Esophagus mucosa (tissue), 1 donor: ENCODE results near the gene SYNGR3. TPM values are rescaled to one million over a fixed set of nuclear protein-coding genes. Genes with fewer than 3 reads are reported as not detected.
"Not testable (repeated sequence)": the region's sequence is repeated elsewhere in the genome, so short reads cannot be mapped to it uniquely, and the experiment has no call there.

Source experiments
- ATAC-seq: fragments of 200-7000 bp; cut with Tn5 transposase; one replicate; pipeline ENCODE4 v1.9.1; 2020
- total RNA-seq: library from RNA; stranded (reverse); gene quantifications from one replicate; pipeline ENCODE4 v1.2.4, GENCODE V29; 2023
- donor health status: DM: yes; HTN: yes; CAD: no.

SYNGR3 gene, protein sequence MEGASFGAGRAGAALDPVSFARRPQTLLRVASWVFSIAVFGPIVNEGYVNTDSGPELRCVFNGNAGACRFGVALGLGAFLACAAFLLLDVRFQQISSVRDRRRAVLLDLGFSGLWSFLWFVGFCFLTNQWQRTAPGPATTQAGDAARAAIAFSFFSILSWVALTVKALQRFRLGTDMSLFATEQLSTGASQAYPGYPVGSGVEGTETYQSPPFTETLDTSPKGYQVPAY
- 0.16 TPM for total RNA-seq

DNA sequence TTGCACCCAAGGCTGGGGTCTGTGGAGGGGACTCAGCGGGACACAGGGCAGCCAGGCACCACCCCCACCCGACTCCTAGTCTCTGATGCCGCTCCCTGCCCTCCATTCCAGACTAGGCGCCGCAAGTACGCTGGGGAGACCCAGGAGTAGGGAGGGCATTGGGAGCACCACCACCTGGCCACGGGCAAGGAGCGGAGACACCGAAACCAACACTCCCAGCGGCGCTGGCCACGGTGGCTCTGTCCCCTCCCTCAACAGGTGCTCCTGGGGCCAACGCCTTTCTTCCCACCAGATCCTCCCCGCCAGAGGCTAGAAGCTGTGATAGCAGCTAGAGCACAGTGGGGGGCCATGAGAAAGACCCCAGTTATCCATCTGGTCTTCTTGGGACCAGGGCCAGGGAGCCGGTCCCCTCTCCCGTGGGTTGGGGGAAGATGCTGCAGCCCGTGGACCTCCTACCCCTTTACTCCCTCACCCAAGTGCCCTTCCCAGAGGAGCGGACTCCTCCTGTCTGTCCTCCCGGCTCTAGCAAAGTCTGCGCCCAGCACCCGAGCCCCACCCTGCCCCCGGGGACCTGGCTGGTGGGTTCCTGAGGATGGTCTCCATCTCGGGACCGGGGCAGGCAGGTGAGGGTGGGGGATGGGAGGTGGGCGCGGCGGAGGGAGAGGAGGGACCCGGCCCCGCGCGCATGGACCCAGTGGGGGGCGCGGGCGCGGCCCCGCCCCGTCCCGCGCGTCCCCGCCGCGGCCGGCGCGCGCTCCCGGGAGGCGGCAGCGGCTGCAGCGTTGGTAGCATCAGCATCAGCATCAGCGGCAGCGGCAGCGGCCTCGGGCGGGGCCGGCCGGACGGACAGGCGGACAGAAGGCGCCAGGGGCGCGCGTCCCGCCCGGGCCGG lies at the start of gene SYNGR3:
Gene SYNGR3, plus strand, starts transcription at position 762 of the 892 bp plus-strand sequence. CDS start 133 bp downstream, outside the sequence.
- ATAC-seq: no peak

DNA sequence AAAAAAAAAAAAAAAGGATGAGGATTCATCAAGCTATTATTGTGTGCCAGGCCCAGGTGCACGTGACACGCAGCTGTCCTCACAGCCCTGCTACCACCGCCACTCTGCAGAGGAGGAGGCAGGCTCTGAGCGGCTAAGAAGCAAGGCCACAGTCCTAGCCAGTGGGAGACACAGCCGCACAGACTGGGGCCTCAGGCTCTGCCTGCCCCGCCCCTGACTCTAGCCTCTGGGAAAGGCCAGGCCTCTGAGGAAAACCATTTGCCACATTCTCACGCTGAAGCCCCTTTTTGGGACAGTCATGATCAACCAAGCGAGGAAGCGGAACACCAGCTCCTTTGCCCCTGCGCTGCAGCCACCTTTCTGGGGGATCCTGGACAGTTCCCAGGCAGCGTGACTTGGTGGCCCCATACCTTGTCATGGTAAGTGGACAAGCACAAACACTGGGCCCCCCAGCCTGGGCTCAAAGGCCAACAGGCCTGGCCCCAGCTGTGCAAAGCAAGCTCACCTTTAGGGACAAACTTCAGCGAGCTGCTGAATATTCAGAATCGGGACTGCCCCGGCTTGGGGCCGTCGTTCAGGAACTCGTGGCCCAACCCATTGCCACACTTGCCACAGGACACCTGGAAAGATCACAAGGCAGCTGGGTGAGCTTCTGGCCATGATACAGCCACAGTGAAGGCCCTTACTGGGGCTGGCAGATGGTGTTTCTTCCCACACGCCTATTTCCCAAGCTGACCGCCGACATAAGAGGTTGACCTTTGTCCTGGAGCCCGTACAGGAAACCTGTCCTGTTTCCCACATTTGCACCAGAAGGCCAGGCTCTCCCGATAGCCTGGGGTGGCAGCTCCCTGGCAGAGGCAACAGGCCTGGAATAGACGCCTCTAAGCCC lies 49.3 kb upstream of the SYNGR3 start:
- no peak for ATAC-seq

GRCh38 chr16:1941162-1942046 lies 48.4 kb upstream of the SYNGR3 start:
- ATAC-seq: no peak

GRCh38 chr16:1942047-1942809 lies 47.5 kb upstream of the SYNGR3 start:
- peak; percentile 47 for ATAC-seq

GRCh38 chr16:1942810-1943726 lies 46.7 kb upstream of the SYNGR3 start, which contains the start of gene MSRB1:
Gene MSRB1 (minus strand): TSS chr16:1943199. CDS start chr16:1943156, 43 bp downstream.
- peak; percentile 90 for ATAC-seq

DNA sequence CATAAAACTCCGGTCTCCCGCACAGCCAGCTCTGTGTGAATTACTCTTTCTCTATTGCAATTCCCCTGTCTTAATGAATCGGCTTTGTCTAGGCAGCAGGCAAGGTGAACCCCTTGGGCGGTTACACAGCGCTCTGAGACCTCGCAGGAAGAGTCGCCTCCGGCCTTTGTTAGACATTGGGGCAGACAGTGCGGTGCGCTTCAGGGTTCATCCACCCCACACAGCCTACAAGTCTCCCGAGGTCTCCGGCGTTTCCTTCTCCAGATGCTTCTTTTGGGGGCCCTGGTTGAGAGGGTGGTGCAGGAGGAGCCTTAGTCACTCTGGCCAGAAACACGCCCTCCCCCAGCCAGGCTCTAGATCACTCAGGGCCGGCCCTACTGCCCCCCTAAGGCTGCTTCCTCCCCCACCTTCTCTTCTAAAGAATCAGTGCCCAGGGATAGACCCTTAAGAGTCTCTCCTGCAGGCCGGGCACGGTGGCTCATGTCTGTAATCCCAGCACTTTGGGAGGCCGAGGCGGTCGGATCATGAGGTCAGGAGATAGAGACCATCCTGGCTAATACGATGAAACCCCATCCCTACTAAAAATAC lies 45.1 kb upstream of the SYNGR3 start:
- no peak for ATAC-seq

- no peak for ATAC-seq
These were observed 44.0 kb upstream of the SYNGR3 start for GRCh38 chr16:1945559-1946391.

- no peak for ATAC-seq
These were observed 43.0 kb upstream of the SYNGR3 start for GRCh38 chr16:1946495-1947368.

- no peak for ATAC-seq
These were observed 42.5 kb upstream of the SYNGR3 start for GRCh38 chr16:1947369-1947670.

DNA sequence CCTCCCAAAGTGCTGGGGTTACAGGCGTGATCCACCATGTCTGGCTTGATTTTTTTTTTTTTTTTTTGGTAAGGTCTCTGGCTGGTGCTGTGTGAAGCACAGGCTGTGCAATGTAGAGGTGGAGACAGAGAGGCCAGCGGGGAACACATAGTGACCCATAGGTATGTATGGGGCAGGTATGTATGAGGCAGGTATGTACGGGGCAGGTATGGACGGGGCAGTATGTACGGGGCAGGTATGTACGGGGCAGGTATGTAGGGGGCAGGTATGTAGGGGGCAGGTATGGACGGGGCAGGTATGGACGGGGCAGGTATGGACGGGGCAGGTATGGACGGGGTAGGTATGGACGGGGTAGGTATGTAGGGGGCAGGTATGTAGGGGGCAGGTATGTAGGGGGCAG lies 40.3 kb upstream of the SYNGR3 start:
- no peak for ATAC-seq

GRCh38 chr16:1950047-1950446 lies 39.7 kb upstream of the SYNGR3 start:
- ATAC-seq: peak; percentile 69

DNA sequence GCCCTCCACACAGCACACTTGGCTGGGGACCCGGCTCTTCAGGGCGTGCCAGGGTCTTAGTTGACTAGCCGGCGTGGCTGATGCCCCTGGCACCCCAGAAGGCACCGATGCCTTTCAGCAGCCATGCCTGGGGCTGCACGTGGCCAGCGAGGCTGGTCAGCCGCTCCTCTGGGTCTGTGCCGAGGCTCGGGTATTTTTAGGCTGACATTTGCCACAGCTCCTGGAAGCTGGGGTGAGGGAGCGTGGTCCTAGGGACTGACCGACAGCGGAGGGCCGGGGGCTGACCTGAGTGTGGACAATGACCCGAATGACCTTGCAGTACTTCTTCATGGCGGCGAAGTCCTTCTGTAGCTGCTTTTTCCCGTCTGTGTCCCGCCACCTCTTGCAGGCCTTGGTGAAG lies 39.2 kb upstream of the SYNGR3 start:
- ATAC-seq: no peak

GRCh38 chr16:1953734-1954133 lies 36.0 kb upstream of the SYNGR3 start:
- no peak for ATAC-seq

- not testable (repeated sequence) for ATAC-seq
These were observed 32.2 kb upstream of the SYNGR3 start for GRCh38 chr16:1957434-1958142.

DNA sequence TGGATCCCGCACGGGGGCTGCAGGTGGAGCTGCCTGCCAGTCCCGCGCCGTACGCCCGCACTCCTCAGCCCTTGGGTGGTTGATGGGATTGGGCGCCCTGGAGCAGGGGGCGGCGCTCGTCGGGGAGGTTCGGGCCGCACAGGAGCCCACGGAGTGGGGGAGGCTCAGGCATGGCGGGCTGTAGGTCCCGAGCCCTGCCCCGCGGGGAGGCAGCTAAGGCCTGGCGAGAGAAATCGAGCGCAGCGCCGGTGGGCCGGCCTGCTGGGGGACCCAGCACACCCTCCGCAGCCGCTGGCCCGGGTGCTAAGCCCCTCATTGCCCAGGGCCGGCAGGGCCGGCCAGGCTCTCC lies 31.7 kb upstream of the SYNGR3 start:
- ATAC-seq: not testable (repeated sequence)

DNA sequence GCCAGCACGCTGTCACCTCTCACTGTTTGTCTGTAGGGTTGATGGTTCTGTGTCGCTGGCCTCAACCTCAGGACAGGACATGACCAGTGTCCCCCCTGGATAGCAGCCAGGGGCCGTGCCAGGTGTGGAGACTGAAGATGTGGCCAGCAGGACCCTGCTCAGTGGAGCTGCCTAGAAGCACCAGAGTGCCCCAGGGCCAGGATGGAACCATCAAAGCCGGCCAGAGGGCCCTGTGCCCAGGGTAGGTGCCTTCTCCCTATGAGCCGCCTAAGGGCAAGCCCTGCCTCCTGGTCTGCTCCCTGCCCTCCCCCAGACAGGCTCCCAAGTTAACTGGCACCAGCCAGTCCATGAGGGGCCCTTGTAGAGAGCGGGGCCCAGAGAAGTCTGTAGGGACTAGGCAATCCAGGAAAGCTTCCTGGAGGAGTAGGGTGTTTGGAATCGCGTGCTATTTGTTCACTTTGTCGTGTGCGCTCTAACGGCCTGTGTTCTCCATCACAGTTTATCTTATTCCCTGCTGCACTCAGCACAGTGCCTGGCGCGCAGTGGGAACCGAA lies 31.0 kb upstream of the SYNGR3 start:
- ATAC-seq: peak; percentile 14
